H9 (cell line): ENCODE results near the gene COLEC12. TPM values are rescaled to one million over a fixed set of nuclear protein-coding genes. Genes with fewer than 3 reads are reported as not detected.

Experiments used
- DNase-seq: peaks from one replicate; pipeline ENCODE4 v3.0.0-alpha.2; 2017
- H2AFZ ChIP-seq: one replicate; pipeline ENCODE4 v1.6.1; 2013; ENCODE audit warnings: mild to moderate bottlenecking, low read length, control low read depth, moderate library complexity
- H2AK5ac ChIP-seq: 2 replicates; pipeline ENCODE4 v1.6.1; 2013; ENCODE audit warnings: low read length, control low read depth, mixed read lengths; ENCODE audit not compliant: insufficient read length
- H2BK120ac ChIP-seq: one replicate; pipeline ENCODE4 v1.6.1; 2013; ENCODE audit warnings: low read depth, mild to moderate bottlenecking, low read length, control low read depth, inconsistent platforms; ENCODE audit not compliant: poor library complexity, severe bottlenecking
- H2BK12ac ChIP-seq: 2 replicates; pipeline ENCODE4 v1.6.1; 2013; ENCODE audit warnings: low read length, control low read depth, mixed read lengths, low read depth; ENCODE audit not compliant: insufficient read length
- H2BK15ac ChIP-seq: 2 replicates; pipeline ENCODE4 v1.6.1; 2013; ENCODE audit warnings: low read depth, low read length, control low read depth
- H2BK20ac ChIP-seq: one replicate; pipeline ENCODE4 v1.6.1; 2013; ENCODE audit warnings: low read depth, mild to moderate bottlenecking, low read length, control low read depth, inconsistent platforms; ENCODE audit not compliant: poor library complexity, severe bottlenecking
- H2BK5ac ChIP-seq: 2 replicates; pipeline ENCODE4 v1.6.1; 2013; ENCODE audit warnings: low read length, control low read depth, mixed read lengths; ENCODE audit not compliant: insufficient read length
- H3K14ac ChIP-seq: 2 replicates; pipeline ENCODE4 v1.6.1; 2013; ENCODE audit warnings: low read length, control low read depth; ENCODE audit not compliant: insufficient read depth
- H3K18ac ChIP-seq: 2 replicates; pipeline ENCODE4 v1.6.1; 2013; ENCODE audit warnings: low read depth, mild to moderate bottlenecking, mixed read lengths, low read length, control low read depth; ENCODE audit not compliant: insufficient read length
- H3K23ac ChIP-seq: 2 replicates; pipeline ENCODE4 v1.6.1; 2013; ENCODE audit warnings: low read length, control low read depth, mixed read lengths, low read depth; ENCODE audit not compliant: insufficient read length
- H3K23me2 ChIP-seq: 2 replicates; pipeline ENCODE4 v1.6.1; 2013; ENCODE audit warnings: low read depth, mild to moderate bottlenecking, mixed read lengths, low read length, control low read depth; ENCODE audit not compliant: insufficient read length, poor library complexity, severe bottlenecking
- H3K27ac ChIP-seq: 2 replicates; pipeline ENCODE4 v1.5.1; 2013; ENCODE audit warnings: low read length, control low read depth, mixed read lengths, low read depth; ENCODE audit not compliant: insufficient read length
- H3K27me3 ChIP-seq: 2 replicates; pipeline ENCODE4 v1.6.1; 2013; ENCODE audit warnings: low read length, control low read depth, inconsistent platforms; ENCODE audit not compliant: insufficient read depth
- H3K4ac ChIP-seq: 2 replicates; pipeline ENCODE4 v1.6.1; 2013; ENCODE audit warnings: low read depth, mild to moderate bottlenecking, control low read depth, inconsistent platforms, low read length, moderate library complexity
- H3K4me1 ChIP-seq: 2 replicates; pipeline ENCODE4 v1.6.1; 2013; ENCODE audit warnings: low read length, control low read depth, inconsistent platforms; ENCODE audit not compliant: insufficient read depth
- H3K4me2 ChIP-seq: 2 replicates; pipeline ENCODE4 v1.6.1; 2013; ENCODE audit warnings: low read length, control low read depth, mixed read lengths; ENCODE audit not compliant: insufficient read length, insufficient read depth
- H3K56ac ChIP-seq: 2 replicates; pipeline ENCODE4 v1.6.1; 2013; ENCODE audit warnings: low read depth, mild to moderate bottlenecking, mixed read lengths, low read length, control low read depth; ENCODE audit not compliant: insufficient read length
- H3K79me1 ChIP-seq: 2 replicates; pipeline ENCODE4 v1.6.1; 2013; ENCODE audit warnings: low read depth, mild to moderate bottlenecking, moderate library complexity, low read length, control low read depth, inconsistent platforms; ENCODE audit not compliant: insufficient read depth, poor library complexity, severe bottlenecking
- H3K79me2 ChIP-seq: 2 replicates; pipeline ENCODE4 v1.6.1; 2013; ENCODE audit warnings: low read length, control low read depth, inconsistent platforms; ENCODE audit not compliant: insufficient read depth
- H3K9ac ChIP-seq: 2 replicates; pipeline ENCODE4 v1.6.1; 2013; ENCODE audit warnings: low read length, control low read depth, mixed read lengths; ENCODE audit not compliant: insufficient read length; ENCODE audit errors: extremely low read depth
- H3K9me3 ChIP-seq: one replicate; pipeline ENCODE4 v1.6.1; 2013; ENCODE audit warnings: low read depth, low read length, inconsistent platforms; ENCODE audit not compliant: control insufficient read depth
- H3T11ph ChIP-seq: one replicate; pipeline ENCODE4 v1.6.1; 2013; ENCODE audit warnings: mild to moderate bottlenecking, low read length, control low read depth, inconsistent platforms
- H4K20me1 ChIP-seq: one replicate; pipeline ENCODE4 v1.6.1; 2013; ENCODE audit not compliant: control insufficient read depth, insufficient read length, insufficient read depth
- H4K5ac ChIP-seq: 2 replicates; pipeline ENCODE4 v1.6.1; 2013; ENCODE audit warnings: low read depth, mild to moderate bottlenecking, mixed read lengths, low read length, control low read depth; ENCODE audit not compliant: insufficient read length
- H4K8ac ChIP-seq: replicated peaks from 2 replicates; pipeline ENCODE4 v1.6.1; 2013; ENCODE audit warnings: low read length, control low read depth, mixed read lengths, low read depth; ENCODE audit not compliant: insufficient read length
- H4K91ac ChIP-seq: 2 replicates; pipeline ENCODE4 v1.6.1; 2013; ENCODE audit warnings: low read depth, mild to moderate bottlenecking, moderate library complexity, mixed read lengths, low read length, control low read depth; ENCODE audit not compliant: insufficient read length
- H3K27ac Mint-ChIP-seq, 3 experiments: 2 replicates in 2 of 3; 3 replicates in 1 of 3; pipeline ENCODE4 v1.8.0; 2020 to 2021; ENCODE audit warnings: mixed read lengths in 3 of 3, mild to moderate bottlenecking in 1 of 3, moderate library complexity in 1 of 3
- H3K27me3 Mint-ChIP-seq: 2 replicates; pipeline ENCODE4 v1.8.0; 2021; ENCODE audit warnings: low read depth, mild to moderate bottlenecking, moderate library complexity, mixed read lengths
- H3K36me3 Mint-ChIP-seq, 3 experiments: 2 replicates in 2 of 3; 3 replicates in 1 of 3; pipeline ENCODE4 v1.8.0; 2020 to 2021; ENCODE audit warnings: low read depth in 3 of 3, mixed read lengths in 3 of 3; ENCODE audit not compliant: insufficient read depth in 1 of 3
- H3K4me1 Mint-ChIP-seq, 2 experiments: 2 replicates each; pipeline ENCODE4 v1.8.0; 2020; ENCODE audit warnings: mixed read lengths in 2 of 2
- H3K4me3 Mint-ChIP-seq, 2 experiments: 2 replicates in 1 of 2; 3 replicates in 1 of 2; pipeline ENCODE4 v1.8.0; 2020 to 2021; ENCODE audit warnings: mild to moderate bottlenecking in 2 of 2, mixed read lengths in 2 of 2, moderate library complexity in 1 of 2
- H3K9me3 Mint-ChIP-seq, 2 experiments: 2 replicates in 1 of 2; 3 replicates in 1 of 2; pipeline ENCODE4 v1.8.0; 2020; ENCODE audit warnings: mild to moderate bottlenecking in 2 of 2, mixed read lengths in 2 of 2, moderate library complexity in 1 of 2
- WGBS: extraction: QIAGEN DNeasy Blood & Tissue Kit; methylation state at CpG from one replicate; pipeline ENCODE4 v1.1.7; 2013; ENCODE audit warnings: missing lambda C conversion rate, low lambda C conversion rate, mixed read lengths; ENCODE audit not compliant: insufficient read length; ENCODE audit errors: extremely low coverage; 5-methylcytosine and 5-hydroxymethylcytosine counted together
- total RNA-seq: library from RNA; stranded (reverse); gene quantifications from 2 replicates; pipeline ENCODE4 v1.2.1, GENCODE V29; 2021
- TF ChIP-seq, protein P1 (sequence below): fragments of 200-600 bp; sonication (generic); conservative IDR thresholded peaks from 3 replicates; pipeline ENCODE4 v1.8.0; 2021; ENCODE audit warnings: antibody characterized with exemption, mild to moderate bottlenecking

Gene COLEC12
- total RNA-seq, 1 experiment from 2014 or later, result 0.70 TPM

DNA sequence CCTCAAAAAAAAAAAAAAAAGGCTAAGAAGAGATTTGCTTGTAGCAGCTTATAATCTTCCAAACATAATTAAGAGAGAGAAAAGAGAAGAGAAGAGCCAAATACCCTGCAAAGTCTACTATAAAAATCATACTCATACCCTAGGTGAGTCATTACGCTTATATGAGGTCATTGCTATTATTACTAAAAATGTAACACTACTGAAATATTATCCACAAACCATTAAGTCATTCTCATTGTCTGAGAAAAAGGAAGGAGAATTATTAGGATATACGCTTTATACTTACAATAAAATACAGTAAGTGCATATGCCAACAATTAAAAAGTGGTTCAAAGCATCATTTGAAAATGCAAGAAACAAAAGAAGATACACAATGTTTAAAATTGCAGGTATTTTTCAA, 66.5 kb downstream of the COLEC12 start:
- H4K20me1 ChIP-seq, result no peaks in the 10 kb centered on the region
- H3K9me3 ChIP-seq, result no peaks in the 10 kb centered on the region
- H3K79me1 ChIP-seq, result no peaks in the 10 kb centered on the region
- no peak overlapping the region for H3K23ac ChIP-seq
- H3K4ac ChIP-seq, result no peak overlapping the region
- Mint-ChIP-seq H3K9me3 (no peaks in the 10 kb centered on the region; a peak in 1 of 5 replicates), H3K4me1 (no peaks in the 10 kb centered on the region), H3K27ac (no peak overlapping the region), H3K27me3 (no peaks in the 10 kb centered on the region), H3K4me3 (no peak overlapping the region), H3K36me3 (no peaks in the 10 kb centered on the region)
- no peak overlapping the region for H3K27ac ChIP-seq
- no peak overlapping the region for H2AFZ ChIP-seq
- no peaks in the 10 kb centered on the region for H3K4me1 ChIP-seq
- no peak overlapping the region for H3T11ph ChIP-seq
- H3K9ac ChIP-seq, result no peak overlapping the region
- no peak overlapping the region for H3K4me2 ChIP-seq
- no peak overlapping the region for H2AK5ac ChIP-seq
- no peak overlapping the region for H2BK15ac ChIP-seq
- no peak overlapping the region for H4K91ac ChIP-seq
- no peak overlapping the region for H4K8ac ChIP-seq
- H3K18ac ChIP-seq, result no peak overlapping the region
- H3K56ac ChIP-seq, result no peak overlapping the region
- no peak overlapping the region for H2BK20ac ChIP-seq
- H3K14ac ChIP-seq, result no peak overlapping the region
- DNase-seq, result no peak
- H3K79me2 ChIP-seq, result no peaks in the 10 kb centered on the region
- H2BK120ac ChIP-seq, result no peak overlapping the region
- H3K27me3 ChIP-seq, result no peaks in the 10 kb centered on the region
- H3K23me2 ChIP-seq, result no peaks in the 10 kb centered on the region
- H2BK5ac ChIP-seq, result no peak overlapping the region
- H4K5ac ChIP-seq, result no peak overlapping the region
- H2BK12ac ChIP-seq, result no peak overlapping the region
- TF ChIP-seq, protein P1, sequence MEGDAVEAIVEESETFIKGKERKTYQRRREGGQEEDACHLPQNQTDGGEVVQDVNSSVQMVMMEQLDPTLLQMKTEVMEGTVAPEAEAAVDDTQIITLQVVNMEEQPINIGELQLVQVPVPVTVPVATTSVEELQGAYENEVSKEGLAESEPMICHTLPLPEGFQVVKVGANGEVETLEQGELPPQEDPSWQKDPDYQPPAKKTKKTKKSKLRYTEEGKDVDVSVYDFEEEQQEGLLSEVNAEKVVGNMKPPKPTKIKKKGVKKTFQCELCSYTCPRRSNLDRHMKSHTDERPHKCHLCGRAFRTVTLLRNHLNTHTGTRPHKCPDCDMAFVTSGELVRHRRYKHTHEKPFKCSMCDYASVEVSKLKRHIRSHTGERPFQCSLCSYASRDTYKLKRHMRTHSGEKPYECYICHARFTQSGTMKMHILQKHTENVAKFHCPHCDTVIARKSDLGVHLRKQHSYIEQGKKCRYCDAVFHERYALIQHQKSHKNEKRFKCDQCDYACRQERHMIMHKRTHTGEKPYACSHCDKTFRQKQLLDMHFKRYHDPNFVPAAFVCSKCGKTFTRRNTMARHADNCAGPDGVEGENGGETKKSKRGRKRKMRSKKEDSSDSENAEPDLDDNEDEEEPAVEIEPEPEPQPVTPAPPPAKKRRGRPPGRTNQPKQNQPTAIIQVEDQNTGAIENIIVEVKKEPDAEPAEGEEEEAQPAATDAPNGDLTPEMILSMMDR, result no peak
- WGBS, result no CpG with 5 or more reads among the region's 2 CpGs
